Subcutaneous adipose tissue (tissue), 4 donors: ENCODE results near the gene UCP3. TPM values are rescaled to one million over a fixed set of nuclear protein-coding genes. Genes with fewer than 3 reads are reported as not detected.

Experiments used
- total RNA-seq, 4 donors: library from RNA; depleted of rRNA; stranded (reverse); fragments of >200 nt; gene quantifications; one replicate each; pipeline ENCODE4 v1.1.0, GENCODE V29; 2016
- TF ChIP-seq, protein P1 (sequence below): fragments of 450-650 bp; IDR thresholded peaks from one replicate; pipeline ENCODE4 v1.5.1; 2016; ENCODE audit warnings: low read depth, mild to moderate bottlenecking, control low read depth, antibody characterized with exemption, moderate library complexity

The UCP3 gene
- total RNA-seq, 4 donors from 2014 or later, result 0.44 to 1.7 (median 0.78) TPM

DNA sequence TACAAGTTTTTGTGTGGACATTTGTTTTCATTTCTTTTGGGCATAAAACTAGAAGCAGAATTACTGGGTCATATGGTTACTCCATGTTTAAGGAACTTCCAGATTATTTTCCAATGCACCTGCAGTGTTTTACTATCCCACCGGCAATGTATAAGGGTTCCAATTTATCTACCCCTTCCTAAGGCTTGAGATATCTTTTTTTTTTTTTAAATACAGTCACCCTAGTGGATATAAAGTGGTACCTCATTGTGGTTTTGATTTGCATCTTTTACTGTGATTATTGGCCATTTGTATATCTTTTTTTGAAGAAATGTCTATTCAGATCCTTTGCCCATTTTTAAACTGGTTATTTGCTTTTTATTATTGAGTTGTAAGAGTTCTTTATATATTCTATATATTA, 34.6 kb upstream of the UCP3 start:
- TF ChIP-seq, protein P1, sequence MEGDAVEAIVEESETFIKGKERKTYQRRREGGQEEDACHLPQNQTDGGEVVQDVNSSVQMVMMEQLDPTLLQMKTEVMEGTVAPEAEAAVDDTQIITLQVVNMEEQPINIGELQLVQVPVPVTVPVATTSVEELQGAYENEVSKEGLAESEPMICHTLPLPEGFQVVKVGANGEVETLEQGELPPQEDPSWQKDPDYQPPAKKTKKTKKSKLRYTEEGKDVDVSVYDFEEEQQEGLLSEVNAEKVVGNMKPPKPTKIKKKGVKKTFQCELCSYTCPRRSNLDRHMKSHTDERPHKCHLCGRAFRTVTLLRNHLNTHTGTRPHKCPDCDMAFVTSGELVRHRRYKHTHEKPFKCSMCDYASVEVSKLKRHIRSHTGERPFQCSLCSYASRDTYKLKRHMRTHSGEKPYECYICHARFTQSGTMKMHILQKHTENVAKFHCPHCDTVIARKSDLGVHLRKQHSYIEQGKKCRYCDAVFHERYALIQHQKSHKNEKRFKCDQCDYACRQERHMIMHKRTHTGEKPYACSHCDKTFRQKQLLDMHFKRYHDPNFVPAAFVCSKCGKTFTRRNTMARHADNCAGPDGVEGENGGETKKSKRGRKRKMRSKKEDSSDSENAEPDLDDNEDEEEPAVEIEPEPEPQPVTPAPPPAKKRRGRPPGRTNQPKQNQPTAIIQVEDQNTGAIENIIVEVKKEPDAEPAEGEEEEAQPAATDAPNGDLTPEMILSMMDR, result no peak

DNA sequence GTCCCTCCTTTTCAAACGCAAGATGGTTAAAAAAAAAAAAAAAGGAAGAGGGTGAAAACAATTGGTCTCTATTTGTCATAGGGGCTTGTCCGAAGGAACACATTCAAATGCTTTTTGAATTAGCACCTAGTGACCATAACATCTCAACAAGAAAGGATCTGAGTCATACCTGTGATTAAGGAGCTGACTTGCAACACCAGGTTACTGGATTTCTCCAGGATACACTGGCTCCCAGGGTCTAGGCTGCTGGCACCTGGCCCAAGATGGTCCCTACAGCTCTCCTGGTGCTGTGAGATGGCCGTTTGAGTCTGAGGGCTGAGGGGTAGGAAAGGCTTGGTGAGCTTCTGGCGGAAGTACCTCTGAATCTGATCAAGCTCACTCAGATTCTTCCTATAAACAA, 28.4 kb upstream of the UCP3 start:
- TF ChIP-seq, protein P1, result no peak

DNA sequence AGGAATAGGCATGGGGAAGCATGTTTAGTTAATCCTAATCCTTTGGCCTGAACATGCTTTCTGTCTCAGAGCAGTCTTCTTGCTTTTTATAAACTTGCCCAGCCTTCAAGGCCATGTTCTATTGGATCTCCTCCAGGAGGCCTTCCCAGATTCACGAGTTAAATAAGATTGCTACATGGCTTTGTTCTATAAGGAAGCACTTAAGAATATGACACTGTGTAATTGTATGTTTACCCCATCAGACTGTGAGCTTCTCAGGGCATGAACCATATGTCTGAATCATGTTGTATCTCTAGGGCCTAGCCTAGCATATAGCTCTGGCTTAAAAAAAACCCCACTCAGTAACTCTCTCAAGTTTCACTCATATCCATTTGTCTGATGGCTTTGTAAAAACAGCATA, 26.4 kb upstream of the UCP3 start:
- TF ChIP-seq, protein P1, result no peak

DNA sequence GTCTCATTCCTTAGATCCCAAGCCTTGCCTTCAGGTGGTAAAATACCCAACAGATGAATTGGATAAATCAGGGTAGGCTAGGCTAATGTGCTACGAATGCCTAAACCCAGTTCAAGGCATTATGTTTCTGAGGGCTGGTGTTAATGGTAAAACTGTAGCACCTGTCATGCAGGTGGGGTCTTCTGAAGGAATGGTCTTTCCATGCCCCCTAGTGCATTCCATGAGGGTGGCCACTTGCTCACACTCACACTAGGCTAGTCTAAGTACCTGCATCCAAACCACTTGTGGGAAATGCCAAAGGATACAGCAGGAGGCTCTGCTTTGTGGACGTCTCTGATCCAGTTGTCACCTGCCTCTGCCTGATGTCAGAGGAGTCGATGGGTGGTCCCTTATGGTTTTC, 24.2 kb upstream of the UCP3 start:
- TF ChIP-seq, protein P1, result no peak

DNA sequence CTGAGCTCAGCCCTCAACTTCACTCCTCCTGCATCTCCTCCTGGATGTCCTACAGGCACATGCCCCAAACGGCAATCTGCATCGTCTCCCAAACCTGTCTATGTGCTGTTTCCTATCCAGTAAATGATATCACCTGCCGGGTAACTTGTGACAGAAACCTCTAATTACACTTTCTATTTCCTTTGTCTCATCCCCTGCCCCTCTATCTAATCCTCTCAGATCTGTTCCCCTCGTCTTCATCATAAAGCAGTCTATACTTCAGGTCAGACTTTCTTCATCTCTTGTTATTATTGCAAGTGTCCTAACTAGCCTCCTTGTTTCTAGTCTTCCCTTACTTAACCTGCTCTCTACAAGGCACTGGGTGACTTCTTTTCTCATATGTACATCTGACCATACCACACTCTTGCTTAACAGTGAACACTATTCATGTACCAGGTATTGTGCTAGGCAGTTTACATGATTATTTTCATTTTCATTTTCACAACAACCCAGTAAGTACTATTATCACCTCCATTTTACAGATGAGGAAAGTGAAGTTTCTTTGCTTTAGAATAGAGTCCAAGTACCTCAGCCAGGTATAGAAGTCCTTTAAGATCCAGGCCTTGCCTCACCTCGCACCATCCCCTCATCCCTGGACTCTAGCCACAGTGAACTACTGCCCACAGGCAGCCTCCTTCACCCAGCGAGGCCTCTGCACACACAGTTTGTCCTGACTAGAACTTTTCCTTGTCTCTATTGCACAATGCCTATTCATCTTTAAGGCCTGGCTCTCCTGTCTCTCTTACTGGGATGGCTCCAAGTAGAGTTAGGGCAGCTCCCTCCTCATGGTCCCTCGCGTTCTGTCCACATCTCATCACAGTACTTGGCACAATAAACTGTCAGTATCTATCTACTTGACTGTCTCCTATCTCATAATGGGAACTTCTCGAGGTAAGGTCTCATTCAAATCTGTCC, 22.1 kb upstream of the UCP3 start:
- TF ChIP-seq, protein P1, result no peak

DNA sequence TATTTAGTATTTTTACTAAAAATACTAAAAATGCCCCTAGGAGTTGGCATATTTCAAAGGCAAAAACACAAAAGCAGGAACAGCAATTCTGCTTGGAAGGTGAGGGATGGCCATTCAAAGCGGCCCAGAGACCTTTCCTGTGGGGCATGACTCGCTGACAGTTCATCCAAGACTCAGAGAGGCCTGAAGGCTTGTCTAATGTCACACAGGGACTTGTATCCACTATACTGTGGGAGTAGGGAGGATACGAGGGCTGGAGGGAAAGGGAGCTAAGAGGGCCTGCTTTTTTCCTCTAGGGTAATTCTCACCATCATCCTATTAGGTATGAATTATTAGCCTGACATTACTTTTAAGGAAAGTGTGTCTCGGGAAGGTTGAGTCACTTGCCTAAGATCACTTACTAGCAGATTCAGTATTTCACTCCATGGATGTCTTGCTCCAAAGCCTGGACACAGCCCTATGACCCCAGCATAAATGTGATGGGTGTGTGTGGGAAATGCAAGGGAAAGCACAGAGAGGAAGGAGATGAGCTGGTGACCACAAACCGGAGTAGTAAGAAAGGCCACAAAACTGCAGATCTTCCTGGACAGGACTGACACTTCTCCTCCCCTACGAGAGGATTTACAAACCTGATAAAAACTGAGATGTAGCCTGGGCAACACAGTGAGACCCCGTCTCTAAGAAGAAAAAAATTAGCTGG, 16.7 kb upstream of the UCP3 start:
- TF ChIP-seq, protein P1, result no peak
